HAP-1 (cell line): ENCODE data around the gene FLT3LG.

Experiments used
- DNase-seq, 2 experiments: peaks; one replicate each; pipeline ENCODE4 v3.0.0-alpha.2; 2016 to 2020; ENCODE audit warnings: low spot score in 2 of 2
- H3K27me3 ChIP-seq: fragments of 250-450 bp; sonication (Bioruptor Pico); 2 replicates; pipeline ENCODE4 v1.5.1; 2020; ENCODE audit warnings: low read depth, mild to moderate bottlenecking, moderate library complexity
- H3K36me3 ChIP-seq: fragments of 250-450 bp; sonication (Bioruptor Pico); replicated peaks from 2 replicates; pipeline ENCODE4 v1.5.1; 2020; ENCODE audit warnings: mild to moderate bottlenecking
- H3K4me1 ChIP-seq: fragments of 250-450 bp; sonication (Bioruptor Pico); 2 replicates; pipeline ENCODE4 v1.5.1; 2020; ENCODE audit warnings: mild to moderate bottlenecking
- H3K4me3 ChIP-seq: fragments of 250-450 bp; sonication (Bioruptor Pico); 2 replicates; pipeline ENCODE4 v1.5.1; 2020; ENCODE audit warnings: mild to moderate bottlenecking, moderate library complexity
- H3K9me3 ChIP-seq: fragments of 250-450 bp; sonication (Bioruptor Pico); 2 replicates; pipeline ENCODE4 v1.5.1; 2020; ENCODE audit warnings: mild to moderate bottlenecking, moderate library complexity
- in situ Hi-C: fragments of 300-500 bp; cut with MboI; formaldehyde crosslinking; loops from 3 replicates; pipeline ENCODE4 v1.14.3; 2020; ENCODE audit warnings: low sequenced_read_pairs, inconsistent platforms, mixed read lengths

The FLT3LG gene

DNA sequence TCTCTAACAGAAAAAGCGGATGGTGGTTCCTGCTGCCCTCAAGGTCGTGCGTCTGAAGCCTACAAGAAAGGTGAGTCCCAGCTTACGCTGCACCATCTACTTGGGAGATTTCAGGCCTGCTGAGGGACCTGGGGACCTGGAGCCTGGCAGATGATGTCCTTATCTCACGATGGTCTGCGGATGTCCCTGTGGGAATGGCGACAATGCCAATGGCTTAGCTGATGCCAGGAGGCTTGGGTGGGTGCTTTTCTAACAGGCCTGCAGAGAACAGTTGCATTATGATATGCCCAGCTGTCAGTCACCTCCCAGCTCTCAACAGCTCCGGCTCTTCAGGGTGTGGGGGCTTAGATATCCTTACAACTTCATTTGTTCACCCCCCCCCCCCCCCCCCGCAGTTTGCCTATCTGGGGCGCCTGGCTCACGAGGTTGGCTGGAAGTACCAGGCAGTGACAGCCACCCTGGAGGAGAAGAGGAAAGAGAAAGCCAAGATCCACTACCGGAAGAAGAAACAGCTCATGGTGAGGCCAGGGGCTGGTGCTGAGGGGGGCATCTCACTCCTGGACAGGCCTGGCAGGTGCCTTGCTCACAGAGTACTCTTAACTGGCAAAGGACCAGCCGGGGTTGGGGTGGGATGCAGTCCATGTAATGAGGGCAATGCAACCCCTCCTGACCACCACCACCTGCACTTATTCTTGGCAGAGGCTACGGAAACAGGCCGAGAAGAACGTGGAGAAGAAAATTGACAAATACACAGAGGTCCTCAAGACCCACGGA lies 17.2 kb downstream of the FLT3LG start:
- Histone ChIP-seq H3K4me1 (peaks cover 7% of the 10 kb centered on the region; the same call in 1 of the 2 replicates), H3K9me3 (no peaks in the 10 kb centered on the region; the same call in 1 of the 2 replicates), H3K27me3 (no peaks in the 10 kb centered on the region), H3K4me3 (no peak overlapping the region), H3K36me3 (peaks cover 50% of the 10 kb centered on the region)
- peak in 1 of 2 experiments; percentile 46 for DNase-seq
- in situ Hi-C loops: loop anchor here (25.0 kb wide), 1 partner anchor 371 kb away; the partner anchor contains the start of genes PNKP and PTOV1

- Histone ChIP-seq H3K36me3 (peaks cover 58% of the 10 kb centered on the region), H3K9me3 (no peaks in the 10 kb centered on the region; the same call in 1 of the 2 replicates), H3K27me3 (no peaks in the 10 kb centered on the region), H3K4me1 (peaks cover 4% of the 10 kb centered on the region), H3K4me3 (no peak overlapping the region)
- DNase-seq: peak in 1 of 2 experiments; percentile 39
- in situ Hi-C loops: loop anchor here (25.0 kb wide), 1 partner anchor 370 kb away; the partner anchor contains the start of genes PNKP and PTOV1
Observed at GRCh38 chr19:49491804-49492572, 18.0 kb downstream of the FLT3LG start.

- in situ Hi-C loops: loop anchor here (25.0 kb wide), 1 partner anchor 370 kb away; the partner anchor contains the start of genes PNKP and PTOV1
- Histone ChIP-seq H3K36me3 (peaks cover 62% of the 10 kb centered on the region), H3K27me3 (no peaks in the 10 kb centered on the region), H3K4me3 (no peak overlapping the region), H3K9me3 (no peaks in the 10 kb centered on the region; the same call in 1 of the 2 replicates), H3K4me1 (peaks cover 12% of the 10 kb centered on the region)
- peak; percentile 60 to 62 for DNase-seq
Observed at GRCh38 chr19:49492573-49493405, 18.8 kb downstream of the FLT3LG start.

DNA sequence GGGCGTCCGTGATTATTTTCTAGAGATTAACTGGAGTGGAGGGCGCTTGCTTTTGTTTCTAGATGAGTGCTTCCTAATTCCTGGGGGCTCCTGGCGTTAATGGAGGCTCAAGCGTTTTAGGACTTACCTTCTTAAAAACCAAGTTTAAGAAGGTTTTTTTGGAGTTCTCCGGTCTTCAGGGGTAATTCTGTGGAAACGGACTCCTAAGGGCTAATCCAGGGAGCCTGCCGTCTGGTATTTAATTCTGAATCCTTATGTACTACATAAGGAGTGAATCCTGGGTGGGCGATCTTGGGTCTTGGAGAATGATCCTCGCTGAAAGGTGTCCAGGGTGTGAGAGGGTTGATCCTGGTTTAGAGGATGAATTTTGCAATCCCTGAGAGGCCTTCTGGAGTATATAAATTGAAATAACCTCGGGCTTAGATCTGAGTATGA lies 22.6 kb downstream of the FLT3LG start:
- Histone ChIP-seq H3K36me3 (peaks cover 49% of the 10 kb centered on the region), H3K4me1 (peaks cover 18% of the 10 kb centered on the region)

GRCh38 chr19:49497047-49497788 lies 23.2 kb downstream of the FLT3LG start:
- Histone ChIP-seq H3K4me1 (peaks cover 18% of the 10 kb centered on the region), H3K9me3 (no peaks in the 10 kb centered on the region), H3K27me3 (no peaks in the 10 kb centered on the region), H3K4me3 (peak overlapping the region; percentile 96), H3K36me3 (peaks cover 43% of the 10 kb centered on the region)
- in situ Hi-C loops: loop anchor here (5.0 to 25.0 kb wide), 2 partner anchors 185 to 365 kb away; partner anchors contain the start of genes PNKP and PTOV1
- peak; percentile 74 to 81 for DNase-seq

More for the DNA sequence above, 22.6 kb downstream of the FLT3LG start:
- in situ Hi-C loops: loop anchor here (5.0 to 25.0 kb wide), 2 partner anchors 186 to 366 kb away; partner anchors contain the start of genes PNKP and PTOV1
- no peaks in the 10 kb centered on the region for H3K27me3 ChIP-seq
- DNase-seq: no peak
- no peaks in the 10 kb centered on the region for H3K9me3 ChIP-seq
- H3K4me3 ChIP-seq: peak overlapping the region; percentile 96

GRCh38 chr19:49497789-49498103 lies 23.7 kb downstream of the FLT3LG start:
- peaks cover 18% of the 10 kb centered on the region for H3K4me1 ChIP-seq
- H3K36me3 ChIP-seq: peaks cover 41% of the 10 kb centered on the region
- no peak for DNase-seq
- no peaks in the 10 kb centered on the region for H3K27me3 ChIP-seq
- in situ Hi-C loops: loop anchor here (5.0 to 25.0 kb wide), 2 partner anchors 185 to 365 kb away; partner anchors contain the start of genes PNKP and PTOV1
- H3K9me3 ChIP-seq: no peaks in the 10 kb centered on the region
- H3K4me3 ChIP-seq: peak overlapping the region; percentile 96

GRCh38 chr19:49498475-49498874 lies 24.5 kb downstream of the FLT3LG start:
- peaks cover 41% of the 10 kb centered on the region for H3K36me3 ChIP-seq
- no peaks in the 10 kb centered on the region for H3K9me3 ChIP-seq
- in situ Hi-C loops: loop anchor here (5.0 to 25.0 kb wide), 2 partner anchors 184 to 364 kb away; partner anchors contain the start of genes PNKP and PTOV1
- H3K4me1 ChIP-seq: peaks cover 24% of the 10 kb centered on the region
- H3K4me3 ChIP-seq: peak overlapping the region; percentile 2; the same call in 1 of the 2 replicates
- no peak for DNase-seq
- no peaks in the 10 kb centered on the region for H3K27me3 ChIP-seq

- in situ Hi-C loops: loop anchor here (5.0 to 25.0 kb wide), 2 partner anchors 183 to 363 kb away; partner anchors contain the start of genes PNKP and PTOV1
- Histone ChIP-seq H3K36me3 (peaks cover 41% of the 10 kb centered on the region), H3K4me3 (no peak overlapping the region), H3K27me3 (no peaks in the 10 kb centered on the region), H3K4me1 (peaks cover 26% of the 10 kb centered on the region), H3K9me3 (no peaks in the 10 kb centered on the region)
- no peak for DNase-seq
Observed at GRCh38 chr19:49499030-49499670, 25.1 kb downstream of the FLT3LG start.

- no peaks in the 10 kb centered on the region for H3K9me3 ChIP-seq
- peak; percentile 80 for DNase-seq
- no peaks in the 10 kb centered on the region for H3K27me3 ChIP-seq
- no peak overlapping the region for H3K4me3 ChIP-seq
- in situ Hi-C loops: no loop called here
- peaks cover 14% of the 10 kb centered on the region for H3K4me1 ChIP-seq
- peaks cover 23% of the 10 kb centered on the region for H3K36me3 ChIP-seq
Observed at GRCh38 chr19:49502866-49503581, 29.0 kb downstream of the FLT3LG start.

GRCh38 chr19:49503582-49503962 lies 29.6 kb downstream of the FLT3LG start:
- Histone ChIP-seq H3K27me3 (no peaks in the 10 kb centered on the region), H3K4me1 (peaks cover 10% of the 10 kb centered on the region), H3K9me3 (no peaks in the 10 kb centered on the region), H3K36me3 (peaks cover 17% of the 10 kb centered on the region), H3K4me3 (no peak overlapping the region)
- in situ Hi-C loops: no loop called here
- DNase-seq: no peak

GRCh38 chr19:49506575-49507105 lies 32.6 kb downstream of the FLT3LG start:
- no peaks in the 10 kb centered on the region for H3K36me3 ChIP-seq
- H3K27me3 ChIP-seq: no peaks in the 10 kb centered on the region
- DNase-seq: peak; percentile 71 to 87
- peaks cover 10% of the 10 kb centered on the region for H3K4me1 ChIP-seq
- no peaks in the 10 kb centered on the region for H3K9me3 ChIP-seq
- no peak overlapping the region for H3K4me3 ChIP-seq
- in situ Hi-C loops: no loop called here
